Measurements from ENCODE around the gene FOXJ3. TPM values are rescaled to one million over a fixed set of nuclear protein-coding genes. Genes with fewer than 3 reads are reported as not detected.

FOXJ3 gene
- total RNA-seq, 1 donor, result 34.5 TPM

DNA sequence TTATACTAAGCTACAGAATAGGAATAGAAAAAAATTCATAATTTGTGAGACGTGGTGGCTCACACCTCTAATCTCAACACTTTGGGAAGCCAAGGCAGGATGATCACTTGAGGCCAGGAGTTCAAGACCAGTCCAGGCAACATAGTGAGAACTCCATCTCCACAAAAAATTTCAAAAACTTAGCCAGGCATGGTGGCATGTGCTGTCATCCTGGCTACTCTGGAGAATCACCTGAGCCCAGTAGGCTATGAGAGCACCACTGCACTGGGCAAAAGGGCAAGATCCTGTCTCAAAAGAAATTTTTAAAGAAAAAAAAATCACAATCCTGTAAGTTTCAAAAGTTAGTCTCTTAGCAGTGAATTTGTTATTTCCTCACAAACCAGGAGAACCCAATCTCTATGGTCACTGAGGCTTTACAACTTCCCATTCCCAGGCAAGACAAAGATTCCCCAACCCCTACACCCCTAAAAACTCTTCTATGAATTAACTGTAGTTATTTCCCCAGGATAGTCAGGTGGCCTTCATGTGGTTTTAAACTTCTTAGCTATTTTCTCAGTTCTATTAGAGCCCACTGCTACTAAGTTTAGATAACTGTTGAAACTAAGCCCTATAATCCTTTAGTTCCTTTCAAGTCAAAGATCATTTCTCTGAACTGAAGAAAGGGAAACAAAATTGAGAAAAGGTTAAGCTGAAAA lies 74.5 kb downstream of the FOXJ3 start:
- peak; percentile 44 for DNase-seq (ENCODE audit: low read depth)
- no peak overlapping the region for H3K4me3 ChIP-seq (ENCODE audit: low read depth, low read length)
- no peak for TF ChIP-seq CTCF (IDR thresholded peaks at IDR 0.05; ENCODE audit: insufficient read depth, low read depth, low read length)

- no peak for DNase-seq (ENCODE audit: low read depth)
- peak overlapping the region; percentile 20 for H3K4me3 ChIP-seq (ENCODE audit: low read depth, low read length)
- TF ChIP-seq CTCF (IDR thresholded peaks at IDR 0.05; ENCODE audit: insufficient read depth, low read depth, low read length), result no peak
Measured at GRCh38 chr1:42259739-42260064, 75.3 kb downstream of the FOXJ3 start.

- no peak for TF ChIP-seq CTCF (IDR thresholded peaks at IDR 0.05; ENCODE audit: insufficient read depth, low read depth, low read length)
- H3K4me3 ChIP-seq (ENCODE audit: low read depth, low read length), result peak overlapping the region; percentile 20
- DNase-seq (ENCODE audit: low read depth), result peak; percentile 74
Measured at GRCh38 chr1:42259059-42259738, 75.8 kb downstream of the FOXJ3 start.

- no peak for TF ChIP-seq CTCF (IDR thresholded peaks at IDR 0.05; ENCODE audit: insufficient read depth, low read depth, low read length)
- no peak for DNase-seq (ENCODE audit: low read depth)
- H3K4me3 ChIP-seq (ENCODE audit: low read depth, low read length), result no peak overlapping the region
Measured at GRCh38 chr1:42258218-42258617, 76.8 kb downstream of the FOXJ3 start.

GRCh38 chr1:42251042-42251441 lies 84.0 kb downstream of the FOXJ3 start:
- no peak overlapping the region for H3K4me3 ChIP-seq (ENCODE audit: low read depth, low read length)
- TF ChIP-seq CTCF (IDR thresholded peaks at IDR 0.05; ENCODE audit: insufficient read depth, low read depth, low read length), result no peak
- no peak for DNase-seq (ENCODE audit: low read depth)

DNA sequence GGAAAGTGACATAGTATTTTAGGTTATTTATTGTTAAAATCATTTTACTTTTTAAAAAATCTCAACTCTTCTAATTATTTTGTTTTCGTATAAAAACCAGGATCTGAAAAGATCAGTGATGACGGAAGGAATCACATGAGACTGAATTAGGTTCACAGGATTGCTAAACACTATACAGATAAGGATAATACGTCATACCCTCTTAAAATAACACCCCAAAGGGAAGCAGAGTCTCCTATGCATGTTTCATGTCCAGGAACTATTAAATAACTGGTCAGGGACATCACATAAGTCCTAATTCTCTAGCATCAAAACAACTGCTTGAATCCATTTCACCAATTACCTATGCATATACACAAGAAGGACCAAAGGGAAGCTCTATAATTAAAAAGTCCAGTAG lies 84.9 kb downstream of the FOXJ3 start:
- DNase-seq (ENCODE audit: low read depth), result no peak
- no peak for TF ChIP-seq CTCF (IDR thresholded peaks at IDR 0.05; ENCODE audit: insufficient read depth, low read depth, low read length)
- H3K4me3 ChIP-seq (ENCODE audit: low read depth, low read length), result no peak overlapping the region

All from fibroblast of villous mesenchyme (primary cell).